H9 (cell line): ENCODE data around the gene CFAP43. TPM values are rescaled to one million over a fixed set of nuclear protein-coding genes. Genes with fewer than 3 reads are reported as not detected.

Source experiments
- DNase-seq: peaks from one replicate; pipeline ENCODE4 v3.0.0-alpha.2; 2017
- H2AFZ ChIP-seq: one replicate; pipeline ENCODE4 v1.6.1; 2013; ENCODE audit warnings: mild to moderate bottlenecking, low read length, control low read depth, moderate library complexity
- H2AK5ac ChIP-seq: 2 replicates; pipeline ENCODE4 v1.6.1; 2013; ENCODE audit warnings: low read length, control low read depth, mixed read lengths; ENCODE audit not compliant: insufficient read length
- H2BK120ac ChIP-seq: one replicate; pipeline ENCODE4 v1.6.1; 2013; ENCODE audit warnings: low read depth, mild to moderate bottlenecking, low read length, control low read depth, inconsistent platforms; ENCODE audit not compliant: poor library complexity, severe bottlenecking
- H2BK12ac ChIP-seq: 2 replicates; pipeline ENCODE4 v1.6.1; 2013; ENCODE audit warnings: low read length, control low read depth, mixed read lengths, low read depth; ENCODE audit not compliant: insufficient read length
- H2BK15ac ChIP-seq: 2 replicates; pipeline ENCODE4 v1.6.1; 2013; ENCODE audit warnings: low read depth, low read length, control low read depth
- H2BK20ac ChIP-seq: one replicate; pipeline ENCODE4 v1.6.1; 2013; ENCODE audit warnings: low read depth, mild to moderate bottlenecking, low read length, control low read depth, inconsistent platforms; ENCODE audit not compliant: poor library complexity, severe bottlenecking
- H2BK5ac ChIP-seq: 2 replicates; pipeline ENCODE4 v1.6.1; 2013; ENCODE audit warnings: low read length, control low read depth, mixed read lengths; ENCODE audit not compliant: insufficient read length
- H3K14ac ChIP-seq: 2 replicates; pipeline ENCODE4 v1.6.1; 2013; ENCODE audit warnings: low read length, control low read depth; ENCODE audit not compliant: insufficient read depth
- H3K18ac ChIP-seq: 2 replicates; pipeline ENCODE4 v1.6.1; 2013; ENCODE audit warnings: low read depth, mild to moderate bottlenecking, mixed read lengths, low read length, control low read depth; ENCODE audit not compliant: insufficient read length
- H3K23ac ChIP-seq: 2 replicates; pipeline ENCODE4 v1.6.1; 2013; ENCODE audit warnings: low read length, control low read depth, mixed read lengths, low read depth; ENCODE audit not compliant: insufficient read length
- H3K23me2 ChIP-seq: 2 replicates; pipeline ENCODE4 v1.6.1; 2013; ENCODE audit warnings: low read depth, mild to moderate bottlenecking, mixed read lengths, low read length, control low read depth; ENCODE audit not compliant: insufficient read length, poor library complexity, severe bottlenecking
- H3K27ac ChIP-seq: 2 replicates; pipeline ENCODE4 v1.5.1; 2013; ENCODE audit warnings: low read length, control low read depth, mixed read lengths, low read depth; ENCODE audit not compliant: insufficient read length
- H3K27me3 ChIP-seq: 2 replicates; pipeline ENCODE4 v1.6.1; 2013; ENCODE audit warnings: low read length, control low read depth, inconsistent platforms; ENCODE audit not compliant: insufficient read depth
- H3K4ac ChIP-seq: 2 replicates; pipeline ENCODE4 v1.6.1; 2013; ENCODE audit warnings: low read depth, mild to moderate bottlenecking, control low read depth, inconsistent platforms, low read length, moderate library complexity
- H3K4me1 ChIP-seq: 2 replicates; pipeline ENCODE4 v1.6.1; 2013; ENCODE audit warnings: low read length, control low read depth, inconsistent platforms; ENCODE audit not compliant: insufficient read depth
- H3K4me2 ChIP-seq: 2 replicates; pipeline ENCODE4 v1.6.1; 2013; ENCODE audit warnings: low read length, control low read depth, mixed read lengths; ENCODE audit not compliant: insufficient read length, insufficient read depth
- H3K56ac ChIP-seq: 2 replicates; pipeline ENCODE4 v1.6.1; 2013; ENCODE audit warnings: low read depth, mild to moderate bottlenecking, mixed read lengths, low read length, control low read depth; ENCODE audit not compliant: insufficient read length
- H3K79me1 ChIP-seq: 2 replicates; pipeline ENCODE4 v1.6.1; 2013; ENCODE audit warnings: low read depth, mild to moderate bottlenecking, moderate library complexity, low read length, control low read depth, inconsistent platforms; ENCODE audit not compliant: insufficient read depth, poor library complexity, severe bottlenecking
- H3K79me2 ChIP-seq: 2 replicates; pipeline ENCODE4 v1.6.1; 2013; ENCODE audit warnings: low read length, control low read depth, inconsistent platforms; ENCODE audit not compliant: insufficient read depth
- H3K9ac ChIP-seq: 2 replicates; pipeline ENCODE4 v1.6.1; 2013; ENCODE audit warnings: low read length, control low read depth, mixed read lengths; ENCODE audit not compliant: insufficient read length; ENCODE audit errors: extremely low read depth
- H3K9me3 ChIP-seq: one replicate; pipeline ENCODE4 v1.6.1; 2013; ENCODE audit warnings: low read depth, low read length, inconsistent platforms; ENCODE audit not compliant: control insufficient read depth
- H3T11ph ChIP-seq: one replicate; pipeline ENCODE4 v1.6.1; 2013; ENCODE audit warnings: mild to moderate bottlenecking, low read length, control low read depth, inconsistent platforms
- H4K20me1 ChIP-seq: one replicate; pipeline ENCODE4 v1.6.1; 2013; ENCODE audit not compliant: control insufficient read depth, insufficient read length, insufficient read depth
- H4K5ac ChIP-seq: 2 replicates; pipeline ENCODE4 v1.6.1; 2013; ENCODE audit warnings: low read depth, mild to moderate bottlenecking, mixed read lengths, low read length, control low read depth; ENCODE audit not compliant: insufficient read length
- H4K8ac ChIP-seq: replicated peaks from 2 replicates; pipeline ENCODE4 v1.6.1; 2013; ENCODE audit warnings: low read length, control low read depth, mixed read lengths, low read depth; ENCODE audit not compliant: insufficient read length
- H4K91ac ChIP-seq: 2 replicates; pipeline ENCODE4 v1.6.1; 2013; ENCODE audit warnings: low read depth, mild to moderate bottlenecking, moderate library complexity, mixed read lengths, low read length, control low read depth; ENCODE audit not compliant: insufficient read length
- H3K27ac Mint-ChIP-seq, 3 experiments: 2 replicates in 2 of 3; 3 replicates in 1 of 3; pipeline ENCODE4 v1.8.0; 2020 to 2021; ENCODE audit warnings: mixed read lengths in 3 of 3, mild to moderate bottlenecking in 1 of 3, moderate library complexity in 1 of 3
- H3K27me3 Mint-ChIP-seq: 2 replicates; pipeline ENCODE4 v1.8.0; 2021; ENCODE audit warnings: low read depth, mild to moderate bottlenecking, moderate library complexity, mixed read lengths
- H3K36me3 Mint-ChIP-seq, 3 experiments: 2 replicates in 2 of 3; 3 replicates in 1 of 3; pipeline ENCODE4 v1.8.0; 2020 to 2021; ENCODE audit warnings: low read depth in 3 of 3, mixed read lengths in 3 of 3; ENCODE audit not compliant: insufficient read depth in 1 of 3
- H3K4me1 Mint-ChIP-seq, 2 experiments: 2 replicates each; pipeline ENCODE4 v1.8.0; 2020; ENCODE audit warnings: mixed read lengths in 2 of 2
- H3K4me3 Mint-ChIP-seq, 2 experiments: 2 replicates in 1 of 2; 3 replicates in 1 of 2; pipeline ENCODE4 v1.8.0; 2020 to 2021; ENCODE audit warnings: mild to moderate bottlenecking in 2 of 2, mixed read lengths in 2 of 2, moderate library complexity in 1 of 2
- H3K9me3 Mint-ChIP-seq, 2 experiments: 2 replicates in 1 of 2; 3 replicates in 1 of 2; pipeline ENCODE4 v1.8.0; 2020; ENCODE audit warnings: mild to moderate bottlenecking in 2 of 2, mixed read lengths in 2 of 2, moderate library complexity in 1 of 2
- WGBS: extraction: QIAGEN DNeasy Blood & Tissue Kit; methylation state at CpG from one replicate; pipeline ENCODE4 v1.1.7; 2013; ENCODE audit warnings: missing lambda C conversion rate, low lambda C conversion rate, mixed read lengths; ENCODE audit not compliant: insufficient read length; ENCODE audit errors: extremely low coverage; 5-methylcytosine and 5-hydroxymethylcytosine counted together
- total RNA-seq: library from RNA; stranded (reverse); gene quantifications from 2 replicates; pipeline ENCODE4 v1.2.1, GENCODE V29; 2021
- TF ChIP-seq, protein P1 (sequence below): fragments of 200-600 bp; sonication (generic); conservative IDR thresholded peaks from 3 replicates; pipeline ENCODE4 v1.8.0; 2021; ENCODE audit warnings: antibody characterized with exemption, mild to moderate bottlenecking

The CFAP43 gene
- total RNA-seq, 1 experiment from 2014 or later, result 0.26 TPM

DNA sequence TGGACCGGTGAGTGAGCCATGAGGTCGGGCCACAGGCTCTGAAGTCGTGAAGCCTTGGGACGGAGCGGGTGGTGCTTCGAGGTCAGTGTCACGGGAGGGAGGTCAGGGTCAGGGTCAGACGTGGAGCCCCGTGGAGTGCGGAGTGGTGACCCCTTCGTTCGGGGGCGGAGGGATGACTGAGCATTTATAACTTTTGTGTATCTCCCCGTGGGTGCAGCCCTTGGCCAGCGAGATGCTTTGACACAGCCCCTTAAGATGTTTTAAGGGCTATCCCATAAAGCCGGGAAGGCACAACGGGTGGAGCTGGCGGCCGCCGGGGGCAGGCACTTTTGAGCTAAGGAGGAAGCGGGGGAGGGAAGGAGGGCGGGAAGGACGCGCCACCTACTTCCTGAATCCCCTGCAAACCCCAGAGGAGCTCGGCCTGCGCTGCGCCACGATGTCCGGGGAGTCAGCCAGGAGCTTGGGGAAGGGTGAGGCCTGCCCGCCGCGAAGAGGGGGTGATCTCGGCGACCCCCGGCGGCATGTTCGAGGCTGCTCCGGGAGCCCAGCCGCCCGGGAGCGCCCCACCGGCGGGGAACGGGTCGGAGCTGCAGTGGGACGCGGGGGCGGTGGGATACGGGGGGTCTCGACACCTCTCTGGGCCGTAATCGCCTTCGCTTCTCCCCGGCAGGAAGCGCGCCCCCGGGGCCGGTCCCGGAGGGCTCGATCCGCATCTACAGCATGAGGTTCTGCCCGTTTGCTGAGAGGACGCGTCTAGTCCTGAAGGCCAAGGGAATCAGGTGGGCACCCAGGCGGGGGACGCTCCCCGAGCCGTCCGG, 22.5 kb upstream of the CFAP43 start, which contains the start of gene GSTO1:
GSTO1 (plus strand) TSS at position 400 of the 818 bp plus-strand sequence; CDS start at position 437, 37 bp downstream.
- Histone ChIP-seq H2BK12ac (no peak within 1 kb of the TSS), H3K27me3 (no peaks in the 10 kb centered on the region; the same call in 1 of the 2 replicates), H3K79me1 (no peaks in the 10 kb centered on the region), H3K56ac (no peak within 1 kb of the TSS), H4K8ac (no peak within 1 kb of the TSS), H3K4me1 (peaks cover 11% of the 10 kb centered on the region; the same call in 1 of the 2 replicates), H3K23me2 (peaks cover 12% of the 10 kb centered on the region), H2AK5ac (no peak within 1 kb of the TSS), H4K5ac (no peak within 1 kb of the TSS), H2BK5ac (no peak within 1 kb of the TSS), H3K9ac (peak within 1 kb of the TSS; percentile 30), H3K4ac (no peak within 1 kb of the TSS), H2AFZ (no peak within 1 kb of the TSS), H3K27ac (no peak within 1 kb of the TSS), H3K23ac (no peak within 1 kb of the TSS), H4K91ac (no peak within 1 kb of the TSS), H3K4me2 (peak within 1 kb of the TSS; percentile 87), H4K20me1 (no peaks in the 10 kb centered on the region), H3K9me3 (no peaks in the 10 kb centered on the region), H3T11ph (no peak within 1 kb of the TSS), H2BK20ac (no peak within 1 kb of the TSS), H2BK120ac (no peak within 1 kb of the TSS), H3K79me2 (no peaks in the 10 kb centered on the region; the same call in 1 of the 2 replicates), H3K18ac (peak within 1 kb of the TSS; percentile 36), H2BK15ac (no peak within 1 kb of the TSS), H3K14ac (peak within 1 kb of the TSS; percentile 44; the same call in 1 of the 2 replicates)
- Mint-ChIP-seq H3K9me3 (no peaks in the 10 kb centered on the region), H3K4me3 (peak within 1 kb of the TSS; percentile 77 to 87), H3K27ac (peak within 1 kb of the TSS in 2 of 3 experiments; percentile 62 to 90; a peak in 4 of 7 replicates), H3K4me1 (peaks cover 51 to 60% of the 10 kb centered on the region in 2 experiments), H3K36me3 (peaks cover 0 to 22% (median 11%) of the 10 kb centered on the region in 3 experiments; a peak in 5 of 7 replicates), H3K27me3 (peaks cover 15% of the 10 kb centered on the region)
- TF ChIP-seq, protein P1, sequence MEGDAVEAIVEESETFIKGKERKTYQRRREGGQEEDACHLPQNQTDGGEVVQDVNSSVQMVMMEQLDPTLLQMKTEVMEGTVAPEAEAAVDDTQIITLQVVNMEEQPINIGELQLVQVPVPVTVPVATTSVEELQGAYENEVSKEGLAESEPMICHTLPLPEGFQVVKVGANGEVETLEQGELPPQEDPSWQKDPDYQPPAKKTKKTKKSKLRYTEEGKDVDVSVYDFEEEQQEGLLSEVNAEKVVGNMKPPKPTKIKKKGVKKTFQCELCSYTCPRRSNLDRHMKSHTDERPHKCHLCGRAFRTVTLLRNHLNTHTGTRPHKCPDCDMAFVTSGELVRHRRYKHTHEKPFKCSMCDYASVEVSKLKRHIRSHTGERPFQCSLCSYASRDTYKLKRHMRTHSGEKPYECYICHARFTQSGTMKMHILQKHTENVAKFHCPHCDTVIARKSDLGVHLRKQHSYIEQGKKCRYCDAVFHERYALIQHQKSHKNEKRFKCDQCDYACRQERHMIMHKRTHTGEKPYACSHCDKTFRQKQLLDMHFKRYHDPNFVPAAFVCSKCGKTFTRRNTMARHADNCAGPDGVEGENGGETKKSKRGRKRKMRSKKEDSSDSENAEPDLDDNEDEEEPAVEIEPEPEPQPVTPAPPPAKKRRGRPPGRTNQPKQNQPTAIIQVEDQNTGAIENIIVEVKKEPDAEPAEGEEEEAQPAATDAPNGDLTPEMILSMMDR, result no peak
- DNase-seq, result peak; percentile 74
- WGBS, result no CpG with 5 or more reads among the region's 69 CpGs
